Inflammatory macrophage treated with lipopolysaccharide for 1 hour (primary cell): ENCODE results near the gene CXCL6.
A peak's percentile ranks its signal among the peaks of the same experiment; 100 is the strongest.

Experiments
- DNase-seq, 2 donors: peaks; one replicate each; pipeline ENCODE4 v3.0.0-alpha.2; 2020 to 2022

CXCL6 gene

GRCh38 chr4:73843369-73843768, 6.9 kb downstream of the CXCL6 start:
- no peak for DNase-seq

GRCh38 chr4:73844345-73844744, 7.9 kb downstream of the CXCL6 start:
- DNase-seq, result peak; percentile 61 to 68

DNA sequence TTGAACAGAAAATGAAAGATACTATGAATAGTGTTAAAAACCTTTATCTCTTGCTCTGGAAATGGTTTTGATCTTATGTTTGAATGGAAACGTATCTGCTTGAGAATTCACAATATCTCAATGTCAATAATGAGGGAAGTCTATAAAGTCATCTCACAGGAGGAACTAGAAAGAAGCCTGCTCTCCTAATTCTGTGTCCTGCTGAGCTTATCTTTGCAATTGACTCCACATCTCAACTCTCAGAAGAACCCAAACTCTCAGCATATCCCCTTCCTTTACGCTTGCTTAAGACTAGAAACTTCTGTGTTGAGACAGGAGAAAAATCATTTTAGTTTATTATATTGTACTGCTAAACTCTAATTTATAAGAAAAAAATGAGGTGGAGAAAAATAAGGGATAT, 8.3 kb downstream of the CXCL6 start:
- peak in 1 of 2 donors; percentile 18 for DNase-seq

GRCh38 chr4:73847526-73848182, 11.2 kb downstream of the CXCL6 start:
- peak; percentile 39 to 54 for DNase-seq

DNA sequence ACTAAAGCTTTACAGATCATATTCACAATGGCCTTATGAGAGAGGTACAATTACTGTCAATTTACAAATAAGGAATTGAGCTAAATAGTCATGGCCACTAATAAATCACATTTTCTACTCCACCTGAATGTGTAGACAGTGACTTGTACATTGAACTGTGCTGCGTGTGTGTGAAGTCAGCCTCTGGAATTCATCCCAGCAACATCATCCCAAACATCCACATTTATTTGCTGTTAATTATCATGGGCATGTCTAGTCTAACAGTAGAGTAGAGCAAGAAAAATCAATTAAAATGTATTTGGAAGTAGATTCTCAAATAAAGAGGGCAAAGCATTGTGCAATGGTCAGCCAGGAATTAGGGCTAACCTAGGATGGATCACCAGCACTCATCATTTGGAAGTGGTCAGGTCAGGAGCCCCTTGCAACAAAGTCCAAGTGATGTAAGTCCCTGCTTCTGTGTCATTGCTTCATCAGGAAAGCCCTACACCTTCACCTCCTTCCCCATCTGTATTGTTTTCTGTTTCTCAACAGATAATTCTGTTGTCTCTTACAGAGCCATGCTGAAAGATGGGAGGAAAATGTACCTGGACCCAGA, 11.8 kb downstream of the CXCL6 start:
- no peak for DNase-seq

- no peak for DNase-seq
Measured at GRCh38 chr4:73850261-73850970, 13.9 kb downstream of the CXCL6 start.

- no peak for DNase-seq
Measured at GRCh38 chr4:73851293-73851692, 14.8 kb downstream of the CXCL6 start.

- DNase-seq, result no peak
Measured at GRCh38 chr4:73852771-73853170, 16.3 kb downstream of the CXCL6 start.

GRCh38 chr4:73853246-73853704, 16.8 kb downstream of the CXCL6 start, which contains the start of gene PF4V1:
Gene PF4V1, plus strand, starts transcription at chr4:73853296. Its CDS starts 67 bp downstream, at chr4:73853363.
- DNase-seq, result no peak

DNA sequence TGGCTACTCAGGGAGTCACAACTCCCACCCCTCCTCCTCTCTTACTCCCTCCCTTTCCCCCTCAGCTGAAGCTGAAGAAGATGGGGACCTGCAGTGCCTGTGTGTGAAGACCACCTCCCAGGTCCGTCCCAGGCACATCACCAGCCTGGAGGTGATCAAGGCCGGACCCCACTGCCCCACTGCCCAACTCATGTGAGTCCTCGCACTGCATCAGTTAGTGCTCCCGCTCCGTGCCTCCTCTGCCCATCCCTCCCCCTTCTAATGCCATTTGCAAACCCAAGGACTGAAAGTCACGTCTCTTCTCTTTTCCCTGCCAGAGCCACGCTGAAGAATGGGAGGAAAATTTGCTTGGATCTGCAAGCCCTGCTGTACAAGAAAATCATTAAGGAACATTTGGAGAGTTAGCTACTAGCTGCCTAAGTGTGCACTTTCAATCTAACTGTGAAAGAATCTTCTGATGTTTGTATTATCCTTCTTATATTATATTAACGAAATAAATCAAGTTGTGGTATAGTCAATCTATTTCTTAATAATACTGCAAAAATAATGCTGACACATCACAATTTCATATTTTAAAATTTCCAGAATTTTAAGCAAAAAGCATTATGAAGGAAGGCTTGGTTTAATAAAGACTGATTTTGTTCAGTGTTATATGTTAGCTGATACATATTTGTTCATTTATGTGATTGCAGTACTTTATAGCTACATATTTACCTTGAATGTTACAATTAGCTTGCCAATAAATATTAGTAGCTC, 17.4 kb downstream of the CXCL6 start:
- DNase-seq, result no peak

DNA sequence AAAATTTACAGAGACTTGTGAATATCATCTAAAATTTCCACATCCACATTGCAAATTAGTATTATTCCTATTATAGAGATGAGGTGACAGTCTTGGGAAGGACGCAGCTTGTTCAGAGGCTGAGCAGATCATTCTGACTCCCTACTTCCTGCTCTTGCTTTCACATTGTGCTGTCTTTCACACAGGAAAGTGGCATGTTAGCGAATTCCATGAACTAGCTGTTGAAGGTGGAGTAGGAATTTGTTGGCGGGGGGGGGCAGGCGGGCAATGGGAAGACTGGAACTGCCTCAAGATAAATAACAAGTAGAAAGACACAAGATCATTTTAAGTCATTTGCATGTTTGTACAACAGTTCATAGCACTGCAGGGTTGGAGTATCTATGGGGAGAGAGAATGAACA, 18.9 kb downstream of the CXCL6 start:
- no peak for DNase-seq

GRCh38 chr4:73856518-73856917, 20.0 kb downstream of the CXCL6 start:
- no peak for DNase-seq

GRCh38 chr4:73859614-73860088, 23.2 kb downstream of the CXCL6 start:
- DNase-seq, result no peak

DNA sequence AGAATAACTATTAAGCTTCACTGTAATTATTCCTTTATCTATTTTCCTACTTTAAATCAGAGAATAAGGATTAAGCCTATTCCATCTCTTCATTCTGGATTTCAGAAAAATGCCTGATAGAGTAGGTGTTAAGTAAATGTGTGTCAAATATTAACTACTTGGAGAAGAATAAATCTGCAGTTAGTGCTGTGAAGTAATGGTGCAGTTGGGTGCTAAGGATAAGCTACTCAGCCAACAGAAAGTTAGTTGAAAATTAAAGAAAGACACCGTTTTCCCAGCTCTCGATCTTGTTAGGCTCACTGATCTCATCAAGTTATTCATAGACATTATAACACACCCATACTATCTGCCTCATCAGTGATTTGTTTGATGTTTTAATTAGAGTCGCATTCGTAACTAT, 23.7 kb downstream of the CXCL6 start:
- no peak for DNase-seq

- DNase-seq, result peak; percentile 32 to 48
Measured at GRCh38 chr4:73860917-73861316, 24.4 kb downstream of the CXCL6 start.

DNA sequence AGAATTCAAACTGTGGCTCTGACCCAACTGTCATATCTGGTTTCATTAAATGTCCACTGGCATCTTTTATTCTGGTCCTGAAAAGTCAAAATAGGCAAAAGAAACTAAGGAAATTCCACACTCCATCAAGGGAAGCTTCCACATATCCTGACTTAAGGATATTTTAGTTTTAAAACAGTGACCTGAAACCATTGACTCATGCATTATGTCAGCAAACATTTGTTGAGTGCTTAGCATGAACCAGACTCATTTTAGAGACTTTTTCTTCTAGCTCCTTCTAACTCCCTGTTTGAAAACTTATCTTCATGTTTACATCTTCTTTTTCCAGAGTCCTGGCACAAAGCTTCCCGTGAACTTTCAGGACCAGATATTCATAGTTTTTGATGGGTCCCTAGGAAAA, 25.8 kb downstream of the CXCL6 start:
- no peak for DNase-seq

DNA sequence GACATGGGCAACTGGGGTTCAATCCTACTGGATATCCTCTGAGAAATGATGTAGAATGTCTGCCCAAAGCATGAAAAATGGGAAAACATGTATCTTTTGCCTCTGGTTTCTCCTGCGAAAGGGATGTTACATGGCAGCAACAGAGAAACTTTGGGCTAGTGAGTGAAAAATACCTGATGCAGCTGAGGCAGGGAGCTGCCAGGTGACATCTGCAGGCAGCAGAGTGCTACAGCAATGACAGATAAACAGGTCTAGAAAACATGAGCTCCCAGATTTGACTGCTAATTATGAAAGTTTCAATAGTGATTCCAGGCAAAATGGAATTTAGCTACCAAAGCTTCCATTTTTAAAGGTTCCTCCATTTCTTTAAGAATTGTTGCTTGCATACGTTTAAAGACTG, 27.9 kb downstream of the CXCL6 start:
- no peak for DNase-seq

DNA sequence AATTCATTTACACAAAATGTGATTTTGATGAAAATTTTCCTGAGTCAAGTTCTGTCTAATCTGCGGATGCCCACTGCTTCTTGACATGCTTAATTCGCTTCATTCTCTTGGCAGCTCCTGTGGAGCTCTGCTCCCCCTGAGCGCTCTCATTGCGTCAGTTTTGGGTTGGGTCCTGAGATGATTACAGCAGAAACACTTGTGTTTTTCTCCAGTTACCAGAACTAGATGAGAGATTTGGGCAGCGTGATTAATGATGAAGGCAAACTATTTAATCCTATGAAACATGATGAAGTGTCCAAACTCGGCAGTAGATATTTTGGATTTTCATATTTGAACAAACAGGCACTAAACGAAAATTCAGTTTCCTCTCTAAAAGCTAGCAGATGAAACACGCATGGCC, 28.5 kb downstream of the CXCL6 start:
- DNase-seq, result no peak

DNA sequence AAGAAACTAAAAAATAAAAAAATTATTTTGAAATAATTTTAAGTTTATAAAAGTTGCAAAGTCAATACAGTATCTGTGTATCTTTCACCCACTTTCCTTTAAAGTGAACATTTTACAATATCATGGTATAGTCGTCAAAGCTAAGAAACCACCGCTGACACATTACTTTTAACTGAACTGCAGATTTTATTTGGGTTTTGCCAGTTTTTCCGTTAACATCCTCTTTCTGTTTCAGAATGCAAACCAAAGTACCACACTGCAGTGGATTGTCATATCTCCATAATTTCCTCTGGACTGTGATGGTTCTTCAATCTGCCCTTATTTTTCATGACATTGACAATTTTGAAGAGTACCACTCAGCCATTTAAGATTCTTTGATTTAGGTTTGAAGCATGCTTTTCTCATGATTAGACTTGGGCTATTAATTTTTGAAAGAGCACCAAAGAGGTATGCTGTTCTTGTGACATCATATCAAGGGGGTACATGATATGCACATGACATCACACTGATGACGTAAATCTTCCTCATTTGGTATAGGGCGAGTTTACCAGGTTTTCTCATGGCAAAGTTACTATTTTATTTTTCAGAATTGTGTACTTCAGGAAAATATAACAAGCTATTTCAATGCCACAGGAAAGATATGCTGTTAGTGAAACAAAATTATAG, 29.1 kb downstream of the CXCL6 start:
- peak; percentile 38 to 43 for DNase-seq

DNA sequence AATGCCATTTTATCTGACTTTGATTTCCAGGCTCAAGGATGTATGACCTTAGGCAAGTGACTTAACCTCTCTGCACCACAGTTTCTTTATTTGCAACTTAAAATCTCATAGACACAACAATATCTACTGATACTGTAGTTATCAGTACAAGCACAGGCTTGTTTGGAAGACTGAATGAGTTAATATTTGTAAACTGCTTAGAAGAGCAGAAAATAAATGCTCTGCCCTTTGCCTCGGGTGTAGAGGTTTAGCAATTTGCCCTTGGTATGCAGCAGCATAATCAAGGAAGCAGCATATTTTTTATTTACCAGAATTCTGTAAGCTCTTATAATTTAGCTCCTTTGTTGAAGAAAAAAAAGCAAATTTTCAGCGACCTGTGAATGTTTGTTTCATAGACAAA, 29.8 kb downstream of the CXCL6 start:
- no peak for DNase-seq

GRCh38 chr4:73867783-73868182, 31.3 kb downstream of the CXCL6 start:
- DNase-seq, result no peak
